Stimulated activated CD8-positive, alpha-beta memory T cell treated with anti-CD3 and anti-CD28 coated beads, Interleukin-2, amount 100 ng/mL, for 48 hours (primary cell): Measurements from ENCODE around the gene SCAMP4.

Experiments used
- DNase-seq, 2 donors: peaks; one replicate each; pipeline ENCODE4 v3.0.0-alpha.2; 2020; ENCODE audit warnings: low read depth in 2 of 2

SCAMP4 gene

GRCh38 chr19:1905110-1905862, at the start of gene SCAMP4, which contains the start of gene ADAT3:
Gene SCAMP4, plus strand, starts transcription at chr19:1905399. Its CDS starts 9,621 bp downstream, at chr19:1915020.
Gene ADAT3, plus strand, starts transcription at chr19:1905399. Its CDS starts 6,649 bp downstream, at chr19:1912048.
- peak; percentile 98 to 99 for DNase-seq

- DNase-seq, result no peak
Observed at GRCh38 chr19:1855828-1856255, 49.4 kb upstream of the SCAMP4 start.

- no peak for DNase-seq
Observed at GRCh38 chr19:1856345-1856697, 48.9 kb upstream of the SCAMP4 start.

- DNase-seq, result peak; percentile 50 to 55
Observed at GRCh38 chr19:1856698-1857603, 48.2 kb upstream of the SCAMP4 start.

- no peak for DNase-seq
Observed at GRCh38 chr19:1857648-1858326, 47.4 kb upstream of the SCAMP4 start.

GRCh38 chr19:1858412-1859081, 46.7 kb upstream of the SCAMP4 start:
- DNase-seq, result no peak

GRCh38 chr19:1859331-1859781, 45.8 kb upstream of the SCAMP4 start:
- no peak for DNase-seq

GRCh38 chr19:1860042-1860775, 45.0 kb upstream of the SCAMP4 start:
- DNase-seq, result no peak

GRCh38 chr19:1860821-1861598, 44.2 kb upstream of the SCAMP4 start:
- no peak for DNase-seq

GRCh38 chr19:1861599-1862031, 43.6 kb upstream of the SCAMP4 start:
- DNase-seq, result no peak

GRCh38 chr19:1862068-1862423, 43.2 kb upstream of the SCAMP4 start:
- no peak for DNase-seq

GRCh38 chr19:1862424-1863327, 42.5 kb upstream of the SCAMP4 start:
- peak in 1 of 2 donors; percentile 55 for DNase-seq

GRCh38 chr19:1863328-1863637, 41.9 kb upstream of the SCAMP4 start, which contains the start of gene KLF16:
Gene KLF16, minus strand, starts transcription at chr19:1863579. Its CDS starts 82 bp downstream, at chr19:1863497.
- DNase-seq, result no peak

GRCh38 chr19:1863638-1864479, 41.3 kb upstream of the SCAMP4 start:
- peak; percentile 90 to 96 for DNase-seq

GRCh38 chr19:1864480-1865171, 40.6 kb upstream of the SCAMP4 start:
- DNase-seq, result peak; percentile 59 to 62

GRCh38 chr19:1865172-1866010, 39.8 kb upstream of the SCAMP4 start:
- no peak for DNase-seq
